T47D (cell line): Measurements from ENCODE around the gene BCL2.

Experiments
- DNase-seq, 2 experiments: peaks; one replicate each; pipeline versions ENCODE4 v3.0.0 to v3.0.0-alpha.2; 2011 to 2012; ENCODE audit warnings: low read depth in 1 of 2, low spot score in 1 of 2
- JUND ChIP-seq: IDR thresholded peaks from 2 replicates; pipeline ENCODE4 v1.6.1; 2012; ENCODE audit warnings: low read depth
- in situ Hi-C: cut with HindIII; loops from 2 replicates; pipeline ENCODE4 v1.10.0; 2016; ENCODE audit warnings: low sequenced_read_pairs, low pct_unique_long_range_greater_than_20kb

Gene BCL2

DNA sequence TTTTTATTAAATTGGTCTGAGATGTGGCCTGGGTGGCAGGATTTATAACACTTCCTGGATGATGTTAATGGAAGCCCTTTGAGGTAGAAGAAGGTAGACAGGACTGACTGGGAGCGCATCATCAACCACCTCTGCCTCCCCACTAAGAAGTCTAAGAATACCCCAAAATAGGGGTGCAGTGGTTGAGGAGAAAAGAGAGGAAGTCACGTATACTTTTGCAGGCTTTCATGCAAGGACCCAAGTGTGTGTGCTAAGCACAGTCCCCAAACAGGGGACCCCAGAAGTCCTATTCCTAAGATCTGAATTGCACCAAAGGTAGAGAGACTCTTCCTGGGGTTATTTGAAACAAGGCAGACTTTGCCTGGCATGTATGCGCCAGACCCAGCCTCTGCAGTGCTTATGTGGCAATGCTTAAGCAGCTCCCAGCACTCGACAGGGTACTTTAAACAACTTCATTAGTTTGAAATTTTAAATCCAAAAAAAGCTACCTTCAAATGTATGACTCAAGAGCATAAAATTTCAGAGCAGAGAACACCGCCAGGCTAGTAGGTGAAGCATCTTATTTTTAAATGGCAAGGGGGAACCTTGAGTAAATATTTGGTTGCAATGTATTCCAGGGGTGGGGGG, 35.3 kb downstream of the BCL2 start:
- in situ Hi-C loops, result no loop called here
- TF ChIP-seq JUND, result no peak
- DNase-seq, result no peak

DNA sequence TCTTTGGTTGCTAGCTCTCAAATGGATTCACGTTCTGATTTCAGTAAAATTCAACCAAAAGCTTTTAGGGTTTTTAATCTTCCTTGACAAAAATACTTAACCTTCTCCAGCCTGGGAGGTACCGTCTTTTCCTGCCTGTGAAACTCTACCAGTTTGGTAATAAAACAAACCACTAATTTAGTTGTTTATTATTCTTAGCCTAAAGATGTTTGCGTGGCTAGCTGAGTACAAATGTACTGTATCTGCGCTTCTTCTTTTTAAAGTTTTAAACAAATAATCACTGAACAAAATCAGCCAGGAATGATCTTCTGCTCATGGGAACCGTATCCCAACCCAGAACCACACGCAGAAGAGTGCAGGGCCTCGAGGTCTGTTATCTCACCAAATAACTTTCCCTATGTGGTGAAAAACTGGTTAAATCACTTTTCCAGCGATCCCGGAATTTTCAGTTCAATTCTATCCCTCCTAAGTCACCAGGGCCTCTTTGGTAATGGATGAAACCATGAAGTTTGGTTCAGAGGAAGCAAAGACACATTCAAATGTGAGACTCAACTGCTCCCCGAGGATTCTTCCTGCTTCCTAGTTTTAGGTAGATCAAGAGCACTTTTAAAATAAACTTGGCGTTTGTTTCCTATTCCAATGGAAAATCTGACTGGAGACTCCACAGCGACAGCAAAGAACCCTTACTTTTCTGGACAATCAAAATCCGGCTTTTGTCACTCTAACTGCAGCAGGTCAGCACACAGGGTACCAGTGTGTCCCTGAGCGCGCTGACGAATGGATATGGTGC, 36.1 kb downstream of the BCL2 start:
- DNase-seq, result no peak
- in situ Hi-C loops, result no loop called here
- TF ChIP-seq JUND, result no peak

DNA sequence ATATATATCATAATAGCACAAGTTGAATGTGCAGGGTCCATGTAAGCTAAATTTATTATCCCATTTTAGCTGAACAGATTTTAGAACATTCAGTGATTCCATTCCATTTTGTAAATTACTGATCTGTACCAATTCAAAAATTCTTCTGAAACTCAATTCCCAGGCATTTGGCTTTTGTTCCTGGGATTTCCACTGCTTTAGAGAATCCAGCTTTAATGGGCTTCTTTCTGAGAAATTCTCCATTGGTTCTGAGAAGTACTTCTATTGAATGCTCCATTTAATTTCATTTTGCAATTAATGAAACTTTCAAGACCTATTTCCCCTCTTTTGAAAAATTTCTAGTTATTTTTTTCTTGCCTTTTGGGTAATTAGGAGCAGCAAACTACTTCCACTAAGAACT, 36.8 kb downstream of the BCL2 start:
- in situ Hi-C loops, result no loop called here
- TF ChIP-seq JUND, result no peak
- DNase-seq, result no peak

DNA sequence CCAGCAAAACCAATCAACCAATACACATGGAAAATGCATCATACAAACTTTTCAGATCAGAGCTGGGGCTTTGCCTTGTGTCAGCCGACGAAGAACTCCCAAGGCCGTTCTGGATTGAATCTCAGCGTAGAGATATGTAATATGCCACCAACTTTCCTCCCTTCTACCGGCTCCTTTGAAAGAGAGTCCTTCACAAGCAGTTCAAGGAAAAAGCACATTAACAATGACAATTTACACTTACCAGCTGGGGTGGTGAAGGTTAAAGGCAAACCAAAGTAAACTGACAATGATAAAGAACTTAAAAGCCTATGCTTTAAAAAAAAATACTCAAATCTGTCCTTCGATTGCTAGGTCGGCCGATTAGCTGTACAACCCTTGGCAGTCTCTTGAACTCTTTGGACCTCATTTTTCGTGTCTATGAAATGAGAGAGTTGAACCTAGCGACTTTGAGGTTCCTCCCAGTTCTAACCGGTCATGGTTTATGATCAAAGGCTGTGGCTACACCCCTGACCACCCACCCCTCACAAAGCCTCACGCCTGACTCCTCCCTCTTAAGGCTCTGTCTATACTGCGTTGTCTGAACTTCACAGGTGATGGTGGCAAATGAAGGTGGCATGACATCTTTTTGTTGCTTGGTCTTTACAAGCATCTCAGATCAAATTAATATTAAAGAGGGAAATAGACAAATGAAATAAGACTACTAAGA, 46.2 kb downstream of the BCL2 start:
- in situ Hi-C loops, result no loop called here
- TF ChIP-seq JUND, result no peak
- DNase-seq, result no peak

DNA sequence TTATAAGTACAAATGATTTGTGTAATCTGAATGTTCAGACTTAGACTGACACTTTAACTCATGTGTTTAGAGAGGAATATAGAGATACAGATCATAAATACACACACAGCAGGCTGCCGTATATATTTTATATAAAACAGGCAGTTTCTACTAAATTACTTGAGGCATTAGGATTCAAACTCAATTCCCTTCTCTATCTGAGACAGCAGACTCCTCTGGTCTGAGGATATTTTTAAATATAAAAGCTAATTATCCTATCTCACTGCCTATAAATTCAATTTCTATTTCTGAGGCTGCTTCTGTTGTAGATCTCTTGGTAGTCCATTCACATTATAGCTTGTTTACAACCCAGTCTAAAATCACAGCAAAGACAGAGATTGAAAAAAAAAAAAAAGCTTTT, 46.9 kb downstream of the BCL2 start:
- no peak for DNase-seq
- TF ChIP-seq JUND, result no peak
- in situ Hi-C loops, result no loop called here

DNA sequence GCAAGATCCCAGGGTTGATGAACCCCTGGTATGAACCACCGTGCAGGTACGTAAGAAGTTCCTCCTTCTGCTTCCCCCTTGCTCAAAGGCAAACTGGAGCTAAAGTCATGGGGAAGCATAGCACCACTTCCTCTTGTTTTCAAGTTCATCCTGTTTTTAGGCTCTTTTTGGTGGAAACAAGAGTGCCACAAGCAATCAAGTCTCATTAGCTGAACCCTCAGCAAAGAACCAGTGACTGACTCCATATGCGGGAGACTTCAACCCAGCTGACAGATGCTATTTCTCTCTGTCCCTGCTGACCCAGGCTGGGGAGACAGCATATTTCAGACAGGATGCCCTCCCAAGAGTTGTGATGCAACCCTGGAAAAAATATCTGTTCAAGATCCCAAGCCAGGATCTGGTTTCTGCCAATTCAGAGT, 47.7 kb downstream of the BCL2 start:
- no peak for DNase-seq
- no peak for TF ChIP-seq JUND
- in situ Hi-C loops, result no loop called here

DNA sequence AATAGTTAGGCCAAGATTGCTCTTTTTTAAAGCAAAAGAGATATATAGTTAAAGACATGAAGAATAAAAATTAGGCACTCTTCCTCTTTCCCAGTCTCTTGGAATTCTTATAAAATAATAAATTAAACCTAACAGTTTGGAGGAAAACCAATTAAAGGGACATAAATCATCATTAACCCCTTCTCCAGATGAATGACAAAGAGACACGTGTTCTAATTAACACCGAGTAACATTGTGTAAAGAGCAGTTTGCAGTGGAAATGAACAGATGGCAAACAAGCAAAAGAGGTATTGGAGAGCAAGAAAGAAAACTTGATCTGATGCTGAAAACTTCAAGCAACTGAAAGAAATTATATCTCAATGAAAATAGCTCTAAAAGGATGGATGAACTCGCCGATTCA, 48.4 kb downstream of the BCL2 start:
- in situ Hi-C loops, result no loop called here
- no peak for DNase-seq
- no peak for TF ChIP-seq JUND

DNA sequence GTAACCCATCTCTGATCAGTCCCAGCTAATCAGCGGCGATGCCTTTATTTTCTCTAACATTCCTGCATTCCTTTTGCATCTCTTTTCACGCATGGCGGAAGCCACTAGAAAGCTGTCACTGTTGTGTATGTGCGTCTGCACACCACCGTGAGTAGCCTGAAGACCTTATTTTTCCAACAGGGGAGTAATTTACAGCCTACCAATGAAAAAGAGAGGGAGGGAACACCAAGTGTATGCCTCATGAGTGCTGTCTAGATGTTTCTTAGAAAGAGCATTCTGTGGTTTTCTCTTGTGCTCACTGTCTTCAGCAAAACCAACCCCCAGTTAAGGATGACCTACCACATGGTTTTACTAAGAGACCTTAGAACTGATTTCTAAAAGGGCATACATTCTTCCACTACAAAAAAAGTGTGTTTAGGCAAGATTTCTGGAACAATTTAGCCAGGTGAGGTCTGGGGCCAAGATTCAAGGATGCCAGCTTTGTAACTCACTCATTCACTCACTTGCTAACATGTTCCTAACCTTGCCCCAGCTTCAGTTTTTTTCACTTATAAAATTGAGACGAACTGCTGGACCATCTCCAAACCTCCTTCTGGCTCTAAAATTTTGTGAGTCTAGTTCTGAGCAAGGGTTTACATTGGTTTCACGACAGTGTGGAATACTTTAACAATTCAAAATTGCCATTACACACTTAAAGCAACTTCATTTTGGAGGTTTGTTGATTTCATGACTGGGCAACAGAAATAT, 51.4 kb downstream of the BCL2 start:
- DNase-seq, result no peak
- in situ Hi-C loops, result no loop called here
- TF ChIP-seq JUND, result no peak

DNA sequence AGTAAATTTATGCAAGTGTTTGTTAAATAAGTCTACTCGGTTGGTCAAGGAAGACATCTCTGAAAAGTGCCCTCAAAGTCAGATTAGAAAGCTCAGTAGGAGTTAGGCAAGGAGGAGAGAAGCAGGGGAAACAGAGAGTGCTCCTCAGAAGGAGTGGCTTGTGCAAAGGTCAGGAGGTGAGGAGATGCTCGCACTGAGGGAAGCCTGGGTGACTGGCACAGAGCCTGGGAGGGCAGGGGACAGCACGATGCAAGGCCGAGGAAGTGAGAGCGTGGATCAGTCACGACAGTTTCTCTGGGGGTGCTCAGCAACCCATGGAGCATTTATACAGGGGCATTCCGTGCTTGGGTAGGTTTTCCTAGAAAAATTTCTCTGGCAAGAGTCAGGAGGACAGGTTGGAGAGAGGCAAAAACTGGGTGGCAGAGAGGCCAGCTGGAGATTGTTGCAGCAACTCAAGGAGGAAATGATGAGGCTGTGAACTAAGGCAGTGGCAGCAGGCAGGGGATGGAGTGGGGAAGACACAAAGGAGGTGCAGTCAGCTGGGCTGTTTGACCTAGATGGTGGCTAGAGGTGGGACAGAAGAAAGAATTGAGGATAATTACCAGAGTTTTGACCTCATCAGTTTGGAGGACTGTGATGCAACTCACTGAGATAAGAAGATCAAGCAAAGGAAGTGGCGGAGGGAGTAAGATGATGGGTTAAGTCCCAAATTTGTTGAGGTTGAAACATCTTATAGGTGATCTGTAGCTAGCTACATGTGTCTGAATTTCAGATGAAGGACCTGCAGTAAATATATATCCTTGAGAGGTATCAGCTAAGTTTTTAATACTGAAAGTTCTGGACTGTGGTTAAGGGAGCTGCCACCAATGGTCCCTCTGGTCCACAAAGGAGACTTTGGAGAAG, 52.4 kb downstream of the BCL2 start:
- no peak for TF ChIP-seq JUND
- in situ Hi-C loops, result no loop called here

DNA sequence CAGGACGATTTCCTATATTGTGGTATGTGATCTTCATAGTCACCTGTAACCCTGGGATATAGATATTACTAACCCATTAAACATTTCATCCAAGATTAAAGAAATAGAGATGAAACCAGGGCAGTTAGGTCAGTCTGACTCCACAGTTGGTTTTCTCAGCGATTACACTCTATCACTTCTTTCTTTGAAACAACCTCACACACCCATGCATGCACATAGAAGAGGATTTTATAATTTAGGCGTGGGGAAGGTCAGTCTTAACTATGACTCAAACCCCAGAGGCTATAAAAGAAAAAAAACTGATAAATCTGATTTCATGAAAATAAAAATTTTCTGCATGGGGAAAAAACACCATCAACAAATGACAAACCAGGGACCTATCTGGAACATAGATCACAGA, 54.2 kb downstream of the BCL2 start:
- no peak for TF ChIP-seq JUND
- in situ Hi-C loops, result no loop called here
- no peak for DNase-seq

More for the DNA sequence above, 52.4 kb downstream of the BCL2 start:
- DNase-seq, result no peak

DNA sequence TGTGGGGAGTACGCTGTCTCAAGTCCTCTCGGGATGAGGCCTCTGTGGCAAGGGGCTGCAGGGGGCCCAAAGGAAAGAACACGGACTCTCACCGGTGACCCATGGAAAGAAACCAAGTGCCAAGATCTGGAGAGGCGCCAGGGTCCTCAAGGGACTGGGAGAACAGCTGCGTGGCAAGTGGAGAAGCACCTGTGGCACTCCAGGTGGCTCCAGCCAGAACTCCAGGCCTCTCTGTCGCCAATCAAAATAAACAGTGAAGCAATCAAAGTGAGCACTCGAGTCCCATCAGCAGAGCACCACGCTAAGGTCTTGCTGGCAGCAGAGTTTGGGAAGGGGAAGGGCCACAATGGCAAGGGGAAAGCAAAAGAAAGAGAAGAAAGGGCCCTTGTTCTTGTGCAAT, 54.7 kb downstream of the BCL2 start:
- TF ChIP-seq JUND, result no peak
- no peak for DNase-seq
- in situ Hi-C loops, result no loop called here

DNA sequence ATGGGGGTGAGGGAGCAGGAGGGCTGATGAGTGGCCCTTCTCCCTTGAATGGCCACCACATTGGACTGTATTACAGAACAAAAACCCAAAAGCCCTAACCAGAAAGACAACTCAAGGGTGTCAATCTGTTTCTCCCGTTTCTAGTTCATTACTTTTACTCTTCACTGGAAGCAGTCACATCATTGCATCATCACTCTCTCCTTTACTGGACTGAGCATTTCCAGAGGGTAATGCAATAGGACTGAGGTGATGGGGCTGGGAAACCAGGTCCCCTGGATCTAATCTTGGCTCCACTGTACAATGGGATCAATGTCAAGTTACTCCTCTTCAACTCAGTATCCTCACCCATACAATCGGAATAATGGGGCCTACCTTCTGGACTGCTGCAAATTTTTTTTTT, 56.1 kb downstream of the BCL2 start:
- no peak for DNase-seq
- no peak for TF ChIP-seq JUND
- in situ Hi-C loops, result no loop called here
